RWPE2 (cell line): Measurements from ENCODE around the gene COL2A1.

Experiments
- ATAC-seq: fragments of 200-7000 bp; cut with Tn5 transposase; 3 replicates; pipeline ENCODE4 v1.9.1; 2021; ENCODE audit warnings: low read depth
- DNase-seq: peaks from one replicate; pipeline ENCODE4 v3.0.0-alpha.2; 2020; ENCODE audit warnings: low spot score
- H3K27ac ChIP-seq: fragments of 450-650 bp; 2 replicates; pipeline ENCODE4 v1.5.1; 2017; ENCODE audit warnings: mild to moderate bottlenecking; ENCODE audit not compliant: poor library complexity, severe bottlenecking
- H3K27me3 ChIP-seq: fragments of 250-450 bp; sonication (Bioruptor Pico); 2 replicates; pipeline ENCODE4 v1.5.1; 2021; ENCODE audit warnings: mild to moderate bottlenecking, moderate library complexity; ENCODE audit not compliant: insufficient read depth, poor library complexity, severe bottlenecking
- H3K36me3 ChIP-seq: fragments of 250-450 bp; sonication (Bioruptor Pico); 2 replicates; pipeline ENCODE4 v1.5.1; 2020; ENCODE audit warnings: low read depth, mild to moderate bottlenecking, moderate library complexity
- H3K4me1 ChIP-seq: fragments of 250-450 bp; sonication (Bioruptor Pico); 2 replicates; pipeline ENCODE4 v1.5.1; 2021; ENCODE audit warnings: mild to moderate bottlenecking, moderate library complexity; ENCODE audit not compliant: insufficient read depth, poor library complexity, severe bottlenecking
- H3K4me3 ChIP-seq: fragments of 250-450 bp; sonication (Bioruptor Pico); 2 replicates; pipeline ENCODE4 v1.5.1; 2021; ENCODE audit warnings: mild to moderate bottlenecking, moderate library complexity; ENCODE audit not compliant: severe bottlenecking
- H3K9me3 ChIP-seq: fragments of 250-450 bp; sonication (Bioruptor Pico); 2 replicates; pipeline ENCODE4 v1.5.1; 2021; ENCODE audit warnings: mild to moderate bottlenecking, moderate library complexity; ENCODE audit not compliant: severe bottlenecking
- CTCF ChIP-seq: fragments of 450-650 bp; IDR thresholded peaks from one replicate; pipeline ENCODE4 v1.5.1; 2017; ENCODE audit warnings: mild to moderate bottlenecking, moderate library complexity; ENCODE audit not compliant: poor library complexity, severe bottlenecking

Gene COL2A1

GRCh38 chr12:47989023-47989417, 15.3 kb downstream of the COL2A1 start:
- H3K9me3 ChIP-seq: no peaks in the 10 kb centered on the region
- no peak overlapping the region for H3K4me3 ChIP-seq
- H3K27ac ChIP-seq: no peak overlapping the region
- no peaks in the 10 kb centered on the region for H3K36me3 ChIP-seq
- H3K27me3 ChIP-seq: no peaks in the 10 kb centered on the region
- no peak for TF ChIP-seq CTCF
- no peaks in the 10 kb centered on the region for H3K4me1 ChIP-seq
- DNase-seq: no peak
- ATAC-seq: no peak

GRCh38 chr12:47988073-47989022, 15.9 kb downstream of the COL2A1 start:
- H3K27ac ChIP-seq: no peak overlapping the region
- no peak for TF ChIP-seq CTCF
- no peaks in the 10 kb centered on the region for H3K4me1 ChIP-seq
- no peak overlapping the region for H3K4me3 ChIP-seq
- H3K36me3 ChIP-seq: no peaks in the 10 kb centered on the region
- no peaks in the 10 kb centered on the region for H3K27me3 ChIP-seq
- no peak for DNase-seq
- H3K9me3 ChIP-seq: no peaks in the 10 kb centered on the region
- ATAC-seq: no peak

- no peak for ATAC-seq
- H3K4me1 ChIP-seq: no peaks in the 10 kb centered on the region
- H3K36me3 ChIP-seq: no peaks in the 10 kb centered on the region
- no peak for TF ChIP-seq CTCF
- H3K27ac ChIP-seq: no peak overlapping the region
- H3K9me3 ChIP-seq: no peaks in the 10 kb centered on the region
- no peak for DNase-seq
- H3K27me3 ChIP-seq: no peaks in the 10 kb centered on the region
- no peak overlapping the region for H3K4me3 ChIP-seq
Measured at GRCh38 chr12:47987411-47988072, 16.7 kb downstream of the COL2A1 start.

- no peak overlapping the region for H3K4me3 ChIP-seq
- no peak overlapping the region for H3K27ac ChIP-seq
- H3K9me3 ChIP-seq: no peaks in the 10 kb centered on the region
- no peak for TF ChIP-seq CTCF
- no peaks in the 10 kb centered on the region for H3K4me1 ChIP-seq
- H3K27me3 ChIP-seq: no peaks in the 10 kb centered on the region
- no peaks in the 10 kb centered on the region for H3K36me3 ChIP-seq
- ATAC-seq: no peak
- DNase-seq: no peak
Measured at GRCh38 chr12:47986832-47987231, 17.4 kb downstream of the COL2A1 start.
